Activated T-cell treated with anti-CD3 and anti-CD28 coated beads, Interleukin-2, amount 50 U/mL, for 24 hours (primary cell): ENCODE measurements around the gene MEX3B.
"Not testable (repeated sequence)": the region's sequence is repeated elsewhere in the genome, so short reads cannot be mapped to it uniquely, and the experiment has no call there.

Experiments used
- DNase-seq: peaks from one replicate; pipeline ENCODE4 v3.0.0-alpha.2; 2020
- H3K27ac Mint-ChIP-seq: 2 replicates; pipeline ENCODE4 v1.8.0; 2020; ENCODE audit warnings: mild to moderate bottlenecking, mixed read lengths
- H3K27me3 Mint-ChIP-seq: 2 replicates; pipeline ENCODE4 v1.8.0; 2020; ENCODE audit warnings: mixed read lengths
- H3K36me3 Mint-ChIP-seq: 2 replicates; pipeline ENCODE4 v1.8.0; 2020; ENCODE audit warnings: low read depth, mixed read lengths
- H3K4me1 Mint-ChIP-seq: 2 replicates; pipeline ENCODE4 v1.8.0; 2020; ENCODE audit warnings: low read depth, mixed read lengths
- H3K4me3 Mint-ChIP-seq: 2 replicates; pipeline ENCODE4 v1.8.0; 2020; ENCODE audit warnings: mild to moderate bottlenecking, moderate library complexity, mixed read lengths
- H3K9me3 Mint-ChIP-seq: 2 replicates; pipeline ENCODE4 v1.8.0; 2020; ENCODE audit warnings: mixed read lengths

The MEX3B gene

DNA sequence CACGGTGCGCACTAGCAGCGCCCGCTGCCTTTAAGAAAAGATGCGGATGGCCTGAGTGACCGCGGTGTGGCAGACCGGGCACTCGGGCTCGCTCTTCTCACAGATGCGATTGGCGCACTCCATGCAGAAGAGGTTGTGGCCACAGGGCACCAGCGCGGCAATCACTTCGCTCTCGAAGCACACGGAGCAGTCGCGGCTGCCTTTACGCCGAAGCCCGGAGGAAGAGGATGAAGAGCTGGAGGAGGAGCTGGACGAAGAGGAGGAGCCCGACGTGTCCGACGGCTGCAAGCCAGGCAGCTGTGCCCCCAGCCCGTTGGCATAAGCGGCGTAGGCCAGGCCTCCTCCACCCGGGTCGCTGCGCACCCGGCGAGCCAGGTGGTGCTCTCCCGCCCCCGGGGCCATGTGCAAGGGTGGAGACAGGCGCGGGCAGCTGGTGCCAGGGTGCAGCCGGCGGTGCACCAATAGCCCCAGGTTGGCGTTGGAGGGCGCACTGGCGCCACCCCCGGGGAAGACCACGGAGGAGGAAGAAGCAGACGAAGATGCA is 2.6 kb downstream of the MEX3B start:
- Mint-ChIP-seq H3K4me3 (no peak overlapping the region), H3K9me3 (no peaks in the 10 kb centered on the region), H3K27ac (no peak overlapping the region), H3K27me3 (peaks cover 28% of the 10 kb centered on the region), H3K4me1 (peaks cover 20% of the 10 kb centered on the region), H3K36me3 (no peaks in the 10 kb centered on the region)
- no peak for DNase-seq

DNA sequence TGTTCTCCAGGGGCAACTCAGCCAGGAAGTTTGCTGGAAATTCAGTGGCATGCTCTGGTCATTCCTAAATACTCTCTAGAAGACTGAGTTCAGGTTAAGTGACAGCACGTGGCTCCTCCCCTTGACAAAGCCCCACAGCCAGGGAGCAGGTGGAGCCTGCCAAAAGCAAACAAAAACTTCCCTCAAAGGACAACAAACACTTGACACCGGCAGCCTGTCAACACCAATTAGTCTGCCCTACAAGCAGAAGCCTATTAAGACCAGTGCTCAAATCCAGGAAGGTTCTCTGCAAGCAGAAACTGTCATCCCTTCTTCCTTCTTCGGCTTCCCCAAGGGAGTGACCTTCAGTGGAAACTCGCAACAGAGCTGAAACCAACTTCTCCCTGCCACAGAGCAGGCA is 5.0 kb downstream of the MEX3B start:
- DNase-seq = no peak
- Mint-ChIP-seq H3K9me3 (no peaks in the 10 kb centered on the region), H3K27ac (no peak overlapping the region), H3K36me3 (no peaks in the 10 kb centered on the region), H3K4me3 (no peak overlapping the region), H3K27me3 (peaks cover 24% of the 10 kb centered on the region), H3K4me1 (peaks cover 12% of the 10 kb centered on the region)

DNA sequence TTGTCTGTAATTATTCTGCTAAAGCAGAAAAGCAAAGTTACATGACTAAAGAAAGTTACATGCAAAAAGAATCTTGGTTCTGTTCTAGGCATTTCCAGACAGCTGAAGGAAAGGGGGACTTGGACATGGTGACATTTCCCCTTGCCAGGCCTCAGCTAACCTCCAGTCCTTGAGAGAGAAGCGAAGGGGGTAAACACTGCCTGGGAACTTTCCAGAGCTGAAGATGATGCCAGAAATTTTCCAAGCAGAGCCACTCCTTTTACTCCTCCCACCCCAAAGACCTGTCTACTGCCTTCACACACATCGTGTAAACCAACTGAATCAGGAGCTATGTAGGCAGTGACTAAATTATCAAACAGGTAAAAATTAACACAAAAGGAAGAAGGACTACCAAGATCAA is 5.4 kb downstream of the MEX3B start:
- DNase-seq = no peak
- Mint-ChIP-seq H3K4me3 (no peak overlapping the region), H3K27me3 (peaks cover 23% of the 10 kb centered on the region), H3K4me1 (peaks cover 12% of the 10 kb centered on the region), H3K36me3 (no peaks in the 10 kb centered on the region), H3K27ac (no peak overlapping the region), H3K9me3 (no peaks in the 10 kb centered on the region)

DNA sequence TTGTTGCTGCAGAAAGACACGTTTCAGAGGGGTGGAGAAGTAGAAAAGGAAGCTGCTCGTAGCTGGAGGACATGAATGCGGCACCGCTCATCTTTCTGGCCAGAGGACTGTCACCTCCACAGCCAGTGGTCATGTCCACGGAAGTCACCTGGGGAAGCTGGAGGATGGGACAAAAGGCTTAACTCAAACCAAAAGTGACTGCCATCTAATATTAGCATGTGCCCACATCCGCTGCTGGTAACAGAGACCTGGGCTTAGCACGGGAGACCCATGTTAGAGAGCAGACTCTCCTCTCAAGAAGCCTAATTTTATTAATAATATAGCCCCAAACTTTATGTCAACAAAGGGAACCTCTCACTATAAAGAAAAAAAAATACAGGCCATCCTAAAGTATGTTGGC is 5.9 kb downstream of the MEX3B start:
- Mint-ChIP-seq H3K4me3 (no peak overlapping the region), H3K27me3 (peaks cover 18% of the 10 kb centered on the region), H3K4me1 (peaks cover 8% of the 10 kb centered on the region), H3K36me3 (no peaks in the 10 kb centered on the region), H3K27ac (no peak overlapping the region), H3K9me3 (no peaks in the 10 kb centered on the region)
- no peak for DNase-seq

DNA sequence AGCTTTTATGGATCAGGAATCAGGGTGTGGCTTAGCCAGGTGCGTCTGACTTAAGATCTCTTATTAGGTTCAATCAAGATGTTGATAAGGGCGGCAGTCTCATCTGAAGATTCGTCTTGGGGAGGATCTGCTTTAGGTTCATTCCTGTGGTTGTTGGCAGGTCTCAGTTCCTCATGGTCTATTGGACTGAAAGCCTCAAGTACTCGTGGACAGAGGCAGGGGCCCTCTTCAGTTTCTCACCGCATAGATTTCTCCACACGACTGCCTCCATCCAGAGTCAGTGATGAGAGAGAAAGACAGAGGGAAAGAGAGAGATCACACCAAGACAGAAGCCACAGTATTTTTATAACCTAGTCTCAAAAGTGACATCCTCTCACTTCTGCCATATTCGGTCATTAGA is 9.4 kb downstream of the MEX3B start:
- Mint-ChIP-seq H3K27me3 (peaks cover 5% of the 10 kb centered on the region), H3K27ac (no peak overlapping the region), H3K4me3 (no peak overlapping the region), H3K36me3 (no peaks in the 10 kb centered on the region), H3K4me1 (no peaks in the 10 kb centered on the region), H3K9me3 (no peaks in the 10 kb centered on the region)
- DNase-seq = no peak

DNA sequence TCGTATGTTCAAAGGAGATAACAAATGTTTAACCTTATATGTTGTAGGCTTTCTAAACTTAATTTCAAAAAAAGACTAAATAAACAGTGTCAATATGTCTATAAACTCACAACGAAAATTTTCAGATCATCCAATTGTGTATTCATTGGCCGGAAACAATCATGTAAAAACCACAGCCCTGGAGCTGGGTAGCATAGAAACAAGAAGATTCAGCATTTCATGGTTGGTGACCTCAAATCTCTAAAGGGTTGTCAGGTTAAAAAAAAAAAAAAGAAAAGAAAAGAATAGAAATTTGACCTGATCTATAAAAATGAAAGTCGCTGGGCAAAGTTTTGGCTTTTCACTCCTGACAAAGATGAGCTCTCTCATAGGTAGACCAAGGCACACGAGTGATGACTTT is 13.9 kb downstream of the MEX3B start:
- DNase-seq = no peak
- Mint-ChIP-seq H3K36me3 (no peaks in the 10 kb centered on the region), H3K4me1 (no peaks in the 10 kb centered on the region), H3K9me3 (no peaks in the 10 kb centered on the region), H3K4me3 (no peak overlapping the region), H3K27me3 (peaks cover 5% of the 10 kb centered on the region), H3K27ac (no peak overlapping the region)

DNA sequence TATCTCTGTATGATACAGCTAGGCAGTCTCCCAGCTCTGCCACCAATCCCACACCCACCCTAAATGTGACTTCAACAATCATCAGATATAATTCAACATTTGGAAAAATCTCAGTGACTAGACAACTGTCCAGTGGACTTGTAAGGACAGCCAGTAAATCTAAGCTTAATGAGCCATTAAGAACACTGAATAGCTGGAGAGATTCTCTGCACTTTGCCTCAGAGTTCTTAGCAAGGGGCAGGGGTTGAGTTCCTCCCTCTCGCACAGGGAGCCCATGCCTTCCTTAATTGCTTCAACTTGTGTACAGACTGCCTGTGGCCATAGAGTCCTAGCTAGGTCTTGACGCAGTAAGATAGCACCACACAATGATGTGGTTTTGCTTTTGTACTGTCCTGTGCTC is 15.6 kb downstream of the MEX3B start:
- Mint-ChIP-seq H3K4me3 (no peak overlapping the region), H3K27ac (no peak overlapping the region), H3K36me3 (no peaks in the 10 kb centered on the region), H3K4me1 (no peaks in the 10 kb centered on the region), H3K9me3 (no peaks in the 10 kb centered on the region), H3K27me3 (no peaks in the 10 kb centered on the region)
- no peak for DNase-seq

DNA sequence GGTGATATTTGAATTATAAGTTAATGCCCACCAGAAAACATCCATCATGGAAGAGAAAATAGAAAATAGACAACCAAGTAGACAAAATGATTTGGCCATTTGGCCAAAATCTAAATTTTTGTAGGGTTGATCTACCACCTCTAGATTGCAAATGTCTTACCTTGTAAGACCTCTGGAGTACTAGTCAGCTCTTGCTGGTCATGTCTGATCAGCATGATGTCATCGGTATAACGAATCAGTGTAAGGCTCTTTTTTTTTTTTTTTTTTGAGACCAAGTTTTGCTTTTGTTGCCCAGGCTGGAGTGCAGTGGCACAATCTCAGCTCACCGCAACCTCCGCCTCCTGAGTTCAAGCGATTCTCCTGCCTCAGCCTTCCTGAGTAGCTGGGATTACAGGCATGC is 17.7 kb downstream of the MEX3B start:
- not testable (repeated sequence) for H3K4me1 Mint-ChIP-seq, DNase-seq, H3K27ac Mint-ChIP-seq, H3K36me3 Mint-ChIP-seq, H3K4me3 Mint-ChIP-seq, H3K9me3 Mint-ChIP-seq, H3K27me3 Mint-ChIP-seq

DNA sequence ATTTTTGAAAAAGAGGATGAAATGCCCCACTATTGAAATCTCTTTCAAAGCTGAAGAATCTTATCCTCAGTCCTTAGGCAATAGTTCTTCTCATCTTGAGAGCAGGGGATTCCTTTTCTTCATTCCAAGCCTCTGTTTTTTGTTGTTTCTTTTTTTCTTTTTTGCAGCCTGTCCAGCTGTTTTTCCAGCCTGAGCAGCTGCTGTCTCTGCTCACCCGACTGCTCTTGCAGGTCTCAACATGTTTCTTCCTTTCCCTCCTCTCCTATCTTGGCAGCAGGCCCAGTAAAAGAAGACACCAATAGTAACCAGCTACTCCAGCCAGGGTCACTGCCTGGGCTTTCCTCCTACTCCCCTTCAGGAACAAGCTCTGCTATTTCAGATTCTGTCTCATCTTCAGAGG is 23.8 kb downstream of the MEX3B start:
- H3K9me3 Mint-ChIP-seq = no peaks in the 10 kb centered on the region
- no peaks in the 10 kb centered on the region for H3K36me3 Mint-ChIP-seq
- peaks cover 25% of the 10 kb centered on the region for H3K27me3 Mint-ChIP-seq
- no peak overlapping the region for H3K4me3 Mint-ChIP-seq
- H3K27ac Mint-ChIP-seq = no peak overlapping the region
- DNase-seq = no peak
- no peaks in the 10 kb centered on the region for H3K4me1 Mint-ChIP-seq

DNA sequence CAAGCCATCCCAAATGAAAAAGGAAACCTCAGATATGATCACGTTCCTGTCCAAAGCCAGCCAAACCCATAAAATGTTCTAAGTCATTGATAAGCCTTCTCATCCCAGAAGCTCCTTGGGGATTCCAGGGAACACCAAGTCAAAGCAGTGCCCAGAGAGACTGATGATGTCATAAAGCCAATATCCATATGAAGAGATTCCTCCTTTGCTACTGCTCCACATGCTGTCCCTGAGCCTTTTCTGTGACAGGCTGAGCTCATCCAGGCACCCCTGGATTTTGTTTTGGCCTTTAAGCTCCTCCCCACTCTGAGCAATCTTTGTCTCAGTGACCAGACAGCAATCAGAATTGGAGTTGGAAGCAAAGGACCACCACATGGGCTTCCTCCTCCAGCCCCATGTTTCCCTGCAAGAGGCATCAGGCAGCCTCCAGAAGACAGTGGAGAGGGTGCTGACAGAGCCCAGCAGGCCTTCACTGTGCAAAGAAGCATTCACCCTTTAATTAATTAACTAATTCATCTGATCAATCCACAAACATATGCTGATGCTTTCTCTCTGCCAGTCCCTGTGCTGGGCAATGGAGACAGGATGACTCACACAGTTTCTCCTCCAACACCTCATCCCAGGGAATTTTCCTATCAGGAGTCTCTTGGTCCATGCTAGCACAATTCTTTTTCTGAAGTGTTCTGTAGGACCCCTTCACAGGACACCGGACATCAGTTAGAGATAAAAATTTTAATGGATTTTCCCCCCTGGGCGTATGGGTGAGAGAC is 25.0 kb downstream of the MEX3B start:
- no peak overlapping the region for H3K4me3 Mint-ChIP-seq
- H3K9me3 Mint-ChIP-seq = no peaks in the 10 kb centered on the region

DNA sequence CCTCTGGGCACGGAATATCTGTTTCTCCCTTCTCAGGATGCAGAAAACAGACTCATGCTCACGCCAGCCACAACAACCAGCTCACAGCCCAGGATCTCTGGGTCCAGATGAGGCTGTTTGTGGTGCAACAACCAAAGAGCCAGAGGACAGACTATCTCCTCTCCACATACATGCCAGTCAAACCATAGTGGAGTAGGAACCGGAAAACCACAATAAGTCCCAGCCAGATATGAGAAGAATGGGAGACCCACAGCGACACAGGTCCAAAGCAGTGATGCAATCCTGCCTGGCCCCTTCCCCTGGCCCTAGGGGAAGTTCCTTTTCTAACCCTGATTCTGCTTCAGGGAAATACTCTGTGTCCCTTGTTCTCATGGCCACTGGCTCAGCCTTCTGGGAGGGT is 27.6 kb downstream of the MEX3B start:
- Mint-ChIP-seq H3K4me3 (no peak overlapping the region), H3K36me3 (no peaks in the 10 kb centered on the region), H3K9me3 (no peaks in the 10 kb centered on the region), H3K4me1 (no peaks in the 10 kb centered on the region), H3K27ac (no peak overlapping the region), H3K27me3 (peaks cover 38% of the 10 kb centered on the region)
- no peak for DNase-seq

More for the DNA sequence above, 25.0 kb downstream of the MEX3B start:
- DNase-seq = no peak
- H3K27me3 Mint-ChIP-seq = peaks cover 32% of the 10 kb centered on the region
- H3K27ac Mint-ChIP-seq = no peak overlapping the region
- H3K4me1 Mint-ChIP-seq = no peaks in the 10 kb centered on the region
- H3K36me3 Mint-ChIP-seq = no peaks in the 10 kb centered on the region

DNA sequence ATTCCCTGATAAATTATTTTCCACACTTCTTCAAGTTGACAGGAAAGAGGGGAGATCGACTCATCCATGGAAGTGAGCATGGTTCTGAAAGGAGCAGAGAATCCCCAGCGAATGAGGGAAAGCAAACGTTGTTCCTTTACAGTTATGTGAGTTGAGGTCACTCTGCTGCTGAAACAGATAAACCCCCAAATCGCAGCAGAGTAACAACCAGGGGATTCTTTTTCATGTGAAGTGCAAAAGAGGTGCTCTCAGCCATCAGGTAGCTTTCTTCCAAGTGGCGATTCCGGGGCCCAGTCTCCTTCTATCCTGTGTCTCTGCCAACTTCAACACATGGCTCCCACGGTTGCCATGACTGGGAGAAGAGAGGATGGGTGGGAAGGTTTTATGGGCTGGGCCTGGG is 28.2 kb downstream of the MEX3B start:
- Mint-ChIP-seq H3K4me1 (no peaks in the 10 kb centered on the region), H3K9me3 (no peaks in the 10 kb centered on the region), H3K27ac (no peak overlapping the region), H3K4me3 (no peak overlapping the region), H3K36me3 (no peaks in the 10 kb centered on the region), H3K27me3 (peaks cover 43% of the 10 kb centered on the region)
- no peak for DNase-seq

DNA sequence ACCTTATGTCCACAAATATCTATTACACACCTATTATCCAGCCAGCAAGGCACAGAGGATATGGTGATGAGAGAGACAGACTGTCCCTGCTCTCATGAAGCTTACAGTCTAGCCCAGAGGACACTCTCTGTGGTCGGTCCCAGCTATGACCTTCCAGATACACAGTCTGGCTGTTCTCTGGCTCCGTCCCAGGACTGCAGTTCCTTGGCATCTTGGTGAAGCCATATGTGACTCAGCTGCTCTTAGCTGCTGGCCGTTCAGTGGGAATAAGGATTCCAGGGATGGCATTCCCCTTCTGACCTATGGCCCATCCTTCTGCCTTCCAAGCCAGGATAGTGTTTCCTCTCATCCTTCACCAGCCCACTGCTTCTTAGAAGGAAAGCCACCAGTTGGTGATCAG is 30.8 kb downstream of the MEX3B start:
- H3K36me3 Mint-ChIP-seq = no peaks in the 10 kb centered on the region
- peaks cover 43% of the 10 kb centered on the region for H3K27me3 Mint-ChIP-seq
- H3K27ac Mint-ChIP-seq = no peak overlapping the region
- H3K9me3 Mint-ChIP-seq = no peaks in the 10 kb centered on the region
- no peak overlapping the region for H3K4me3 Mint-ChIP-seq
- H3K4me1 Mint-ChIP-seq = no peaks in the 10 kb centered on the region
- no peak for DNase-seq

DNA sequence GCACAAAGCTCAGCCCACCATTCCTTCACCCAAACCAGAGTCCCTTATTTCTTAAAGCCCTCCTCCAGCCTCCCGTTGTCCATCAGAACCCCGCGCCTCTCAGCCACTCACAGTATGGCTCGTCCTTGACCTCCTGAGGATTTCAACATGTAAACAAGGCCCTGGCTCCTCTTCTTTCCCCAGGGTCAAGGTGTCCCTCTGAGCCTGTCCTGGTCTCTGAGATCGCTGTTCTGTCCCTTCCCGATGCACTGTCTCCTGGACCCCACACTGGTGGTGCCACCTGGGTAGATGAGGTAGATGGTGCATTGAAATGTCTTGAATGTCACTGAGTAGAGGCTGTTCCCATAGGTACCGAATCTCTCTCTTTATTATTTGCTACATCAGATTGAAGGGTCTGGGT is 32.9 kb downstream of the MEX3B start:
- no peak for DNase-seq
- Mint-ChIP-seq H3K4me1 (no peaks in the 10 kb centered on the region), H3K4me3 (no peak overlapping the region), H3K27me3 (peaks cover 37% of the 10 kb centered on the region), H3K27ac (no peak overlapping the region), H3K9me3 (no peaks in the 10 kb centered on the region), H3K36me3 (no peaks in the 10 kb centered on the region)

DNA sequence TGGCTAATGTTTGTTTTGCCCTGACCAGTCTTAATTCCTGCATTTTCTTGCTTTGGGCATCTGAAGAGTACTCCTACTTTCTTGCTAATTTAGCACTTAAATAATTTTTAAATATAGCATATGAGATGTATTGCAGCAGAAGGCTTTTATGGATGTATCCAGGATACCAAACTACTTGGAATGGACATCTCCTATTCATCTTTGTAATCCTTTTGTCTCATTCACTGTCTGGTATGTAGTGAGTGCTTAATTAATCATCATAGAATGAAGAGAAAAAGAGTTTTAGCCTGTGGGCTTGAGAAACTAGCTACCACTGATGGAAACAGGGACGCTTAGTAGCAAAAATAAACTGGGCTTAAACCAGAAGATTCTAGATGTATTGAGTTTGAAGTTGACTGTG is 40.6 kb downstream of the MEX3B start:
- no peak overlapping the region for H3K4me3 Mint-ChIP-seq
- no peaks in the 10 kb centered on the region for H3K36me3 Mint-ChIP-seq

DNA sequence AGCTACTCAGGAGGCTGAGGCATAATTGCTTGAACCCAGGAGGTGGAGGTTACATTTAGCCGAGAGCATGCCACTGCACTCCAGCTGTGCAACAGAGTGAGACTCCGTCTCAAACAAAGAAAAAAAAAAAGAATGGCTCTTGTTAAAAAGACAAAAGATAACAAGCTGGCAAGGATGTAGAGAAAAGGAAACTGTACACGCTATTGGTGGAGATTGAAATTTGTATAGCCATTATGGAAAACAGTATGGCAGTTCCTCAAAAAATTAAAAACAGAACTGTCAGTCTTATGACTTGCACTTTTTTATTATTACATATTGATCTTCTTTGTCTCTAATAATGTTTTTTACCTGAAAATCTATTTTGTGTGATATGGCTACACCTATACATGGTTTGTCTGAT is 41.9 kb downstream of the MEX3B start:
- Mint-ChIP-seq H3K4me1 (no peaks in the 10 kb centered on the region), H3K27ac (no peak overlapping the region), H3K4me3 (no peak overlapping the region), H3K9me3 (no peaks in the 10 kb centered on the region), H3K27me3 (no peaks in the 10 kb centered on the region), H3K36me3 (no peaks in the 10 kb centered on the region)
- DNase-seq = no peak

More for the DNA sequence above, 40.6 kb downstream of the MEX3B start:
- Mint-ChIP-seq H3K27ac (no peak overlapping the region), H3K27me3 (peaks cover under 1% of the 10 kb centered on the region), H3K4me1 (no peaks in the 10 kb centered on the region), H3K9me3 (no peaks in the 10 kb centered on the region)
- no peak for DNase-seq
